Dermis microvascular lymphatic vessel endothelial cell (primary cell): ENCODE results near the gene WHAMM. TPM values are rescaled to one million over a fixed set of nuclear protein-coding genes. Genes with fewer than 3 reads are reported as not detected.
"Not testable (repeated sequence)": the region's sequence is repeated elsewhere in the genome, so short reads cannot be mapped to it uniquely, and the experiment has no call there.

ENCODE experiments used
- DNase-seq, 2 donors: peaks; one replicate each; pipeline versions ENCODE4 v3.0.0 to v3.0.0-alpha.2; 2010; ENCODE audit warnings: low read depth in 2 of 2
- total RNA-seq: library from RNA; depleted of rRNA; stranded (reverse); fragments of >200 nt; gene quantifications from 2 replicates; pipeline ENCODE4 v1.2.1, GENCODE V29; 2014

The WHAMM gene
- total RNA-seq, 1 donor from 2014 or later = 4.4 TPM

DNA sequence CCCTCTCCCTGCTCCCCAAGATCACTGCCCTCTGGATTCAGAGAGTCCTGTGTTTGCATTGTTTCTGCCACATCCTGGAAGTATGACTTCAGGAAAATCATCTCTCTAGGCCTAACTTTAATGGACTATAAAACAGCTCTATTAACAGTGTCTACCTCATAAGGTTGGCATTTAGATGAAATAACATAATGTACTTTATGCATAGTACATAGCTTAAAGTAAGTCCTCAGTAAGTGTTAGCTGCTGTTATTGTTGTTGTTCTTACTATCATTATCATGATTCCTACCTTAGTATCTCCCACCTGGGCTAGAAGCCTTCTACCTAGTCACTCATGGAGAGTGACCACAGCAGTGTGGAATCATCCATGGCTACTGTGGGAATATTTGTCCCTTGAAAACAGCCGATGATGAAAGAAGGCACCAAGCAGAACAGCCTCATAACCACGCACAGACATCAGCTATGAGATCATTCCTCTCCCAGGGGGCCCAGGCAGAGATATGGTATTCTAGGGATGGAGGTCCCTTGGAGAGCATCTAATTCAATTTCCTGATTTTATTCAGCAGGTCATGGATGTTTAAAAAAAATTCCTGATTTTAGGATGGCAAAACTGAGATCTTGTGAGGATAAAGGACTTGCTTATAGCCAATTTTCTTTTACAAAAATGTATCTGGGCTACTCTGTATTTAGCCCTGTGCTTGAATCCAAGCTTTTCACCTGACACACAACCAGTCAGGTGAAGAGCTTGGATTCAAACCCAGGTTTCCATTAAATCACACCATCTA, 5.4 kb upstream of the WHAMM start:
- DNase-seq = no peak

DNA sequence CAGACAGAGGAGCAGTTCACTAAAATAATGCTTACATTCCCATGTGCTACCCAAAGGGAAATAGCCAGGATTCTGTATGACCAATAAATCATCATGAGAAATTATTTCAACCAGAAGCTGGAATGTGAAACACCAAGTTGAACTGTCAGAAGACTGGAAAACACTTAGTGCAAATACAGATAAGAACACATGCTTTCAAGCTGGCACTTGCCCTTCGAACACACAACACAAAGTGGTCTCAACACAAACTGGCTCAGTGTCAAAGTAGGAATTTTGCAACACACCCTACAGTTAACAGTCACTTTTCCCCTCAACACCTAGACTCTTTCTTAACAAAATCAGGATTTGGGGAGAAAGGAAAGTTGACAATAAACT, 4.9 kb upstream of the WHAMM start:
- DNase-seq = no peak

DNA sequence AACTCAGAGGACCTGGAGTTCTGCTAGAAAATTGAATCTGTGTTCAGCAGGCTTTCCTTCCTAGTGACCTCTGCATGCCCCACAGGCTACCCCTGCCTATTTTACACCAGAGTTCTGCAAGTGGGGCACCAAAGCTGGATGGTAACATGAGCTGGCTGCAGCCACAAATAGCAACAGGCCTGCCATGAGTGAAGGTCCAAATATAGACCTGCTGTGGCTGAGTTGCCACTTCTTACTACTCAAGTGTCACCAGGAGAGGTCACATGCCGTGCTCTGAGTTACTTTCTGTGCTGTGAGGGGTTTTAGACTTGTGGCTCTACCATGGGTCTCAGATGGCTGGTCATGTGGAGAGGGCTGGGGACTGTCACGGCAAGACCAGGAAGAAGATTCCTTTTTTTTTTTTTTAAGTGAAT, 3.4 kb upstream of the WHAMM start, which contains the start of gene FSD2:
Gene FSD2 (minus strand): TSS at position 76 of the 413 bp plus-strand sequence. CDS start 18,679 bp downstream, outside the sequence.
- DNase-seq = no peak

DNA sequence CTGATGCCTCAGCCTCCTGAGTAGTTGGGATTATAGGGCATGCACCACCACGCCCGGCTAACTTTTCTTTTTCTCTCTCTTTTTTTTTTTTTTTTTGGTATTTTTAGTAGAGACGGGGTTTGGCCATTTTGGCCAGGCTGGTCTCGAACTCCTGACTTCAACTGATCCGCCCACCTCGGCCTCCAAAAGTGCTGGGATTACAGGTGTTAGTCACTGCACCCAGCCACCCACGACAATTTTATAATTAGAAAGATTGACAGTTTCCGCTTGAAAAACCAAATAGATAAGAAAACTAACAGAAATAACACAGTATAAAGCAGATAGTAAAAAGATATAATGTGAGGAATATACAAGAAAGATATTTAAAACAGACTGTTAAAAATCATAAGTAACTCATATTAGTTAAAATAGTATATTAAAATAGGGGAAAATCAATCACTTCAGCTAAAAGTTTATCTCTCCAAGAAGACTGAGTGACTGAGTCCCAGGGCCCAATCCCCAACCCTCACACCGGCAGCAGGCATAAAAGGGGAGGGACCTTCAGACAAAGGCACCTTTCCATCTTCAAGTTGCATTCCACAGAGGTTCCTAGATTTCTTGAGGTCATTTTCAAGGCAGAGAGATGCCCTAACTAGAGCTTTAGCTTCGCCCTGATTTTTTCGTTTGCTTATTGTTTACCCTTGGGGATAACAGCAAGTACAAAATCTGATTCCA, 1.4 kb upstream of the WHAMM start:
- DNase-seq = no peak

DNA sequence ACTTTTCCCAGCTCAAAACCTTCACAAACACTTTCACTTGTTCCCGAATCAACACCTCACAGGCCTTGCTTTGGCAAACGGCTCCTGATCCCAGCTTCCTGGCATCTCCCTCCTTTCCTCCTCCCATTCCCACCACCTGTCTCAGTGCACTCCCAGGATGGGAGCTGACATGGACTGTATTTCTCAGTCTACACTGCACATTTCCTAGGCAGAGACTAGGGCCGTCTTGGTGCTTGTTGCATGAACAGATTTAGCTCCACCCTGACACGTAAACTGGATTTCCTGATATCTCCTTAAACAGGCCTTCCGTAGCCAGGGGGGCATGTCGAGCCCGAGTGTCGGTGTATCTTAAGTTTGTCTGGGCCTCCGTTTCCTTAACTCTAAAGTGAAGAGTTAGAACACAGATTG, 790 bp upstream of the WHAMM start:
- no peak for DNase-seq

DNA sequence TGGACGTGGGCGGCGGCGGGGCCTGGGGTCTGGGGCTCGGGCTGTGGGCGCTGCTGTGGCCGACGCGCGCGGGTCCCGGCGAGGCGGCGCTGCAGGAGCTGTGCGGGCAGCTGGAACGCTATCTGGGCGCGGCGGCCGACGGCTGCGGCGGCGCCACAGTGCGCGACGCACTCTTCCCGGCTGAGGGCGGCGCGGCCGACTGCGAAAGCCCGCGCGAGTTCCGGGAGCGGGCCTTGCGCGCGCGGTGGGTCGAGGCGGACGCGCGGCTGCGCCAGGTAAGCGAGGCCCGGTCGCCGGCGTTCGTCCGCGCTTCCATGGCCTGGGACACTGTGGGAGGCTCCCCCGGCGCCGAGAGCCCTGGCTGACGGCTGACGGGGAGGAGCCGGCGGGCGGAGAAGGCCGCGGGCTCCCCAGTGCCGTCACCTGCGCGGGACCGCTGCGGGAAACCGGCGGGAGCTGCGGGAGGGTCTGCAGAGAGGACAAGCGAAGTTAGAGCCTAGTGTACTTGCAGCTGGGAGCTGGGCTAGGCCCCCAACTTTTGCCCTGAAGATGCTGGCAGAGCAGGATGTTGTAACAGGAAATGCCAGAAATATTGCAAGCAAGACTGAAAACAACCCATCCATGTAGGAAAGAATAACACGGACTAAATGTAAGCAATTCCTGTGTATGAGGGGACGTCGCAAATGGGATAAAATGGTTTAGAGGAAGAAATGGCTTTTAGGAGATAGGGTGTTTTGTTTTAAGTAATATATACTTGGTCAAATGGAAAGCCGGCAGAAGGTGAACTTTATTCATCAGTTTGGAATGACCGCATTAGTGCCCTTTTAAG, 847 bp downstream of the WHAMM start:
- DNase-seq = peak; percentile 55 to 57

DNA sequence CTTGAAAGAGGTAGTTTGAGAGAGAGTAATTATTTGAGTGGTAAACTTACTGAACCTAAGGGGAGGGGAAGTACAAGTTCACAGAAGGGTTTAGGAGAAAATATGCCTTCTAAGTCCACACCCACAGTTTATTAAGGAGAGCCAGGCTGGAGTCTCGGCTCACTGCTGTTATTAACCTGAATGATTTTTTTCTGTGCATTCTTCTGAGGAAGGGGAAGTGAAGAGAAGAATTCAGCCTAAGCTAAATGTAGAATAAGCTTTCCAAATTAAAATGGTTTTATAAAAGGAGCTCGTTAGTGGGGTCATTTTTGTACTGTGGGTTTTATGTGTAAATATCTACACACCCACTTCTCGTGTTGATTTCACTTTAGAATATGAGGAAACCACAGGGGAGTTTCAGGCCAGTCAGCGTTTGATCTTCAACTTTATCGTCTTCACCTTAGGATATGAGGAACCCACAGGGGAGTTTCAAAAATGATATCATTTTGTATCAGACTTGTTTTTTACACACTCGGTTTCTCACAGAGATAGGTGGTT, 1.5 kb downstream of the WHAMM start:
- DNase-seq = peak in 1 of 2 donors; percentile 13

DNA sequence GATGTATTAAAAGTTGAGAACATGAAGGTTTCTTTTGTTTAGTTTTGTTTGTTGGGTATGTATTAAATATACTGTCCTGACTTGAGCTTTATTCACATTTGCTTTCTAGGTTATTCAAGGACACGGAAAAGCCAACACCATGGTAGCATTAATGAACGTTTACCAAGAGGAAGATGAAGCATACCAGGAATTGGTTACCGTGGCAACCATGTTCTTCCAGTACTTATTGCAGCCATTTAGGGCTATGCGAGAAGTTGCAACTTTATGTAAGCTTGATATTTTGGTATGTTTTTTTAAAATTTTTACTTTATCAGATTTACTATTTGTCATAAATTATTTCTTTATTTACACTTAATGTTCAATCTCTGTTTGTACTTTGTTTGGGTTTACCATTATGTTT, 3.6 kb downstream of the WHAMM start:
- DNase-seq = peak in 1 of 2 donors; percentile 34

DNA sequence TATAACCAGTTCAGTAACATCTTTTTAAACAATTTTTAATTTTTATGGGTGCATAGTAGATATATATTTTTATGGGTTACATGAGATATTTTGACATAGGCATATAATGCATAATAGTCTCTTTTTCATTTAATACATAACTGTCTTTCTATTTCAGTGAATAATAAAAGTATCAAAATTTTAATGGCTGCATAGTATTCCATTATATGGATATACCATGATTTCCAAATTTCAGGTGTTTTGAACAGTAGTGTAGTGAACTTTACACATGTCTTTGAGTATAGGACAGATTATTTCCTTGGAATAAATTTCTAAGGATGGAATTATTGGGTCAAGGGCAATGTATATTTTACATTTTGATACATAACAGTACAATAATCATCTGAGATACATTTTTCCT, 10.7 kb downstream of the WHAMM start:
- no peak for DNase-seq

DNA sequence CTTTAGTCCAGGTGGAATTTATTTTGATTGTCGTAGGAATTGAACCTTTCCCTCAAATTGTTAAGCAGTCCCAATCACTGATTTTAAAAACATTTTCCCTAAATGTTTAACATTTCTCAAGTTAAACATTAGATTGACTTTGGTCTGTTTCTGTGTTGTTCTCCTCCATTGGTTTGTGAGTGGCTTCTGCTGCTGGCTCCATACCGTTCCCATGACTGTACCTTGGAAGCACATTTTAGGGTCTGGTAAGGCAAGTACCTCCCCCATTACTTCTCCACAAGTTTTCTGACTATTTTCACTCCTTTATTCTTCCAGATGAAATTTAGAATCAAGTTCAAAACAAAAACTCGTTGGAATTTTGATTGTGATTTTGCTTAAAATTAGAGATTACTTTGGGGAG, 12.0 kb downstream of the WHAMM start:
- not testable (repeated sequence) for DNase-seq

DNA sequence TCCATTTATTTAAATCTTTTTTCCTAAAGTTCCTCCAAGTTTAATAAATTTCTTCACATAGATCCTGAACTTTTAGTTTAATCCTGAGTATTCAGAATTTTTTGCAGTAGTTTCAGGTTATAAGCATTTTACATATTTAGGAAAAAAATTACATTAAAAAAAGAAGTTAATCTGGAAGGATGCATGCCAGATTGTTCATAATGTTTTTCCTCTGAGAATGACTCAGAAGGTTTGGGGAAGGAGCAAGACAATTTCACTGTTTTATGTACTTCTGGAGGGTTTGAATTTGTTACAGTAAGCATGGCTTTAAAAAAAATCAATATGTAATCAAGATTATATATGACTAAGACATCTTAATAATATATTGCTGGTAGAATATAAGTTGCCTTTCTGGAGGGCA, 12.4 kb downstream of the WHAMM start:
- DNase-seq = not testable (repeated sequence)

DNA sequence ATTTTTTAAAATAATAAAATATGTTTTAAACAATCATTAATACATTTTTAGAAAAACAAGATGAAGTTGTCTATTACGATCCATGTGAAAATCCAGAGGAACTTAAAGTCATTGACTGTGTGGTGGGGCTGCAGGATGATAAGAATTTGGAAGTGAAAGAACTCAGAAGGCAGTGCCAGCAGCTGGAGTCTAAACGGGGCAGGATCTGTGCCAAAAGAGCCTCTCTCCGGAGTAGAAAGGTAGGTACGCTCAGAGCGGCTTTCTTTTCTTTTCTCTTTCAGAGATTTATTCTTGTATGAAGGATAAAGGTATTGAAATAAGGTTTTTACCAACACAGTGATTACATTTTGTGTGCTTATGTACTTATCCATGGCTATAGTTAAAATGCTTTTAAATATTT, 13.6 kb downstream of the WHAMM start:
- DNase-seq = no peak

DNA sequence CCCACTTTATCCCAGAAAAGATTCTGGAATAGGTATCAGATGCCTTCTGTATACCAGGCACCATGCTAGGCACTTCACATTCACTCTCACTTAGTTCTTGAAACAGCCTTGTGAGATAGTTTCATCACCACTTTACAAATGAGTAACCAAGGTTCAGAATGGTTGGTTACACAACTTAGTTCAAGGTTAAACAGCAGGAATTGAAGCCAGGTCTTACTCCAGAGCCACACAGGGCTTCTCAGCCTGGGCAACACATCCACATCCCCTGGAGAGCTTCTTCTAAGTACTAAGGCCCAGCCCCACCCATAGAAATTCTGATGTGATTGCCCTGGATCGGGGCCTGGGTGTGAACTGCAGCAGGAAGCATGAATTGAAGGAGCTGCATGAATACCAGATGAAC, 18.6 kb downstream of the WHAMM start:
- DNase-seq = no peak

DNA sequence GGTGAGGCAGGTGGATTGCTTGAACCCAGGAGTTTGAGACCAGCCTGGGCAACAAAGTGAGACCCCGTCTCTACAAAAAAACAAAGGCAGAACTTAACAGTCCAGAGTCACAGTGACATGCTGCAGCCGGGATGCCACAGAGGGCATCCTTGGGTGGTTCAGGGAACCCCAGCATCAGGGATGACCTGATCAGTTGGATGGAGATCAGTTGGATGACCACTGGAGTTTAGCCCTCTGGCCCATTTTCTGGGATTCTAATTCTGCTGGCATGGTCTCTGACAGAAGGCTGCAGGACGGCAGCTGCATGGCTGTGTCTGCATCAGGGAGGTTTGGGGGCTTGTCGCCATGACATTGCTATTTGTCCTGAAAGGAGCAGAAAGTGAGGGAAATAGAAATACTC, 19.8 kb downstream of the WHAMM start:
- DNase-seq = no peak

DNA sequence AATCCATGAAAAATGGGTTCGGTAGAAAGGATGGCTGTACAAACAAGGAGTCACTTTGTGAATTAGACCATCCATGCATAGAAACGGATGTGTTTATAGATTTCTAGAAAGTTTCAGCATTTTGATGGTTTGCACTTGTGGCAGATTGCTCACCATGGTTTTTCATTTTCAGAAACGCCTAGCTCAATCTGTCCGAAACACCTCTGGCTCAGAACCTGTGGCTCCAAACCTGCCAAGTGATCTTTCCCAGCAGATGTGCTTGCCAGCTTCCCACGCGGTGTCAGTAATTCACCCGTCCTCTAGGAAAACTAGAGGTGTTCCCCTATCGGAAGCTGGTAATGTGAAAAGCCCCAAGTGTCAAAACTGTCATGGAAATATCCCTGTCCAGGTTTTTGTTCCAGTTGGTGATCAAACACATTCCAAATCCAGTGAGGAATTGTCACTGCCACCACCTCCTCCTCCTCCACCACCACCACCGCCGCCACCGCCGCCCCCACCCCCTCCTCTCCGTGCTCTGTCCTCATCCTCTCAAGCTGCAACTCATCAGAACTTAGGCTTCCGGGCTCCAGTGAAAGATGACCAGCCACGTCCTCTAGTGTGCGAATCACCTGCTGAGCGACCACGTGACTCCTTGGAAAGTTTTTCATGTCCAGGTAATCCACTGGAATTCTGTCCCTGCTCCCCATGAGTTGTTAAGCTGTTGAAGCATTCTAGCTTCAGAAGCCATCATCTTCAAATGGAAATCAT, 21.2 kb downstream of the WHAMM start:
- DNase-seq = no peak

DNA sequence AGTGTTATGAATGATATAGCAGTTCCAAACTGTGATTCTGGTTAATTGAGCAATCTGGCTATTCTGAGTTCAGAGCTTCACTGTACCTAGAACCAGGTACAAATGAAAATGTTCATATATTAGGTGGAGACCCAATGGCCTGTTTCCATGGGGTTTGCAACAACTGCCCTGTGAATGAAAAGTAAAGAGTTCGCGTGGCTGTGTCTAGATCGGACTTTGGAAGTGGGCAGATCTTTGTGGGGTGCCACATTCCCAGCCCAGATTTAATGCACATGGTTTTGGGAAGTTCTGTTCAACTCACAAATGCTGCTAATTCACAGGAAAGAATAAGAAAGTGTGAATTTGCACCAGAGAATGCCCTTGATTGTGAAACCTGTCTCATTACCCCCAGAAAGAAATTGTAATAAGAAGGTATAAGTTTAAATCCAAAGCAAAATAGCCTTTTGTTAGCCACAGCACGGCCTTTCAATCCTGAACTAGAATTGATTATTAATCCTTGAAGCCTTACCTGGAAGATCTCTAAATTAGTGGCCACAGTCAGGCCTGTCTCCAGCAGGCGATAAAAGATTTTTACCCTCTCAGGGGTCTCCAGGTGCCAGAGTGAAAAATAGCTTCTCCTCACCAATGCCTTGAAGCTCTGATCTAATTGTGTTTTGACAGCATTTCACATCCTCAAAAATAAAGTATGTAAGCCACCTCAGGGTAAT, 22.6 kb downstream of the WHAMM start:
- DNase-seq = no peak

DNA sequence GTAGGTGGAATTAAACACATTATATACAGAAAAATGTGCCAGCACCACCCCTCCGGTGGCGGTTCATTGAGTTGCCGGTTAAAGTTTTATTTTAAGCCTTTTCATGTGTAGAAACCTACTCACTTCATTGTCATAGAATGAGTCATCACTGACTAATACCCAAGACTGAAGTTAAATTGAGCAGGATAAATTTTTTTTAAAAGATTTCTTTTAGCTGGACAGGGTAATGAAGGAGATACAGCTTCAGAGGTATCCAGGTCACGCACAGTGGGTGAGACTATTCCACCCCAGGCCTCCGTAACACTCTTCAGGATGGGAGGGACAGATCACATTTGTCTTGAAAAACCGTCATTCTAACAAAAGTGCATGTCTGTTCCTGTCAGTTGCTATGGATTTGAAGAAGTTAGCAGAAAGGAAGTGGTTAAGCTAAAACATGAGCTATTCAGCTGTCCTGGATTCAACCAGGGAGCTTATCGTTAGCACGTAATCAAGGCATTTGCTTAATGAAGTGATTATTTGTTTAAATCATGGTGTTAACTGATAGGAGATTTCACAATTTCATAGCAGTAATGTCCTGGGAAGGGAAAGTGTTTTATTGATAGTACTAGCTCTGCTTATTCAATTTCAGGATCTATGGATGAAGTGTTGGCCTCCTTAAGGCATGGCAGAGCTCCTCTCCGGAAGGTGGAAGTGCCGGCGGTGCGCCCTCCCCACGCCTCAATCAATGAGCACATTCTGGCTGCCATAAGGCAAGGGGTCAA, 23.4 kb downstream of the WHAMM start:
- peak in 1 of 2 donors; percentile 69 for DNase-seq

DNA sequence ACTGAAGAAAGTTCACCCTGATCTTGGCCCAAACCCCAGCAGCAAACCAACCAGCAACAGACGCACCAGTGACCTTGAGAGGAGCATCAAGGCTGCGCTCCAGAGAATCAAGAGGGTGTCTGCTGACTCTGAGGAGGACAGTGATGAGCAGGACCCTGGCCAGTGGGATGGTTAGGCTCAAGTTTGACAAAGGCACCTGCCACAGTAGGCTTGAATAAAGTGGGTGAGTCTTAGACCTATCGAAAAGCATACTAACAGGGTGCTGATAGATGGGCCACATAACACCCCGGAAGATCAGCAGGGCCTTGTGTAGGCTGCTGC, 23.9 kb downstream of the WHAMM start:
- no peak for DNase-seq

DNA sequence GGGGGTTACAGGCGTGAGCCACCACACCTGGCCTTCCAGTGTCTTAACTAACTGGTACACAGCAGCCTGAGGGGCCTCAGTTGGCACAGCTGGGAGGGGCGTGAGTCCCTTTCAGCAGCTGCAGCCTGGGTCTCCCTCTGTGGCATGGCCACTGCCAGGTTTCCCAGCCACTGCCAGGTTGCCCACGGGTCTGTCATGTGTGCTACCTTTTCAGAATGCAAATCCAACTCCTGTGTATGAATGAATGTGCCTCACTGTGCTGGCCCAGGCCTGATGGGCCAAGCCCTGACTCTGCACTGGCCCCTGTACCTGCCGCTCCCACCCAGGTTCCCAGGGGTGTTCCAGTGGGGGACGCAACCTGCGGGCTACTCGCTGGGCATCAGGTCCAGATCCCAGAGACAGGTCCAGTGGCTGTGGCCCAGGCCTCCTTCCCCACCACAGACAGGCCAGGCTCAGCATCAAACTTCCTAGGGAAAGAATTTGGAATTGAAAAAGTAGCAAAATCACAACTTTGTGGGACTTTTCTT, 26.0 kb downstream of the WHAMM start:
- DNase-seq = no peak
